ENCODE results near the gene DPT.

GRCh38 chr1:168686666-168687065 lies 42.3 kb downstream of the DPT start:
- no peak for TF ChIP-seq POLR2A (IDR thresholded peaks at IDR 0.05; ENCODE audit: low read depth)
- no peak for TF ChIP-seq CTCF (IDR thresholded peaks at IDR 0.05)
- no peak for TF ChIP-seq POLR2AphosphoS5 (IDR thresholded peaks at IDR 0.05)
